Uterus (tissue), 4 donors: ENCODE results near the gene RLN3. TPM values are rescaled to one million over a fixed set of nuclear protein-coding genes. Genes with fewer than 3 reads are reported as not detected.

ENCODE experiments used
- DNase-seq, 2 donors: peaks; one replicate each; pipeline ENCODE4 v3.0.0-alpha.2; 2019 to 2020
- H3K27ac ChIP-seq, 2 donors: fragments of 200-600 bp; sonication (generic); 1 replicate in 1 of 2; 2 replicates in 1 of 2; pipeline ENCODE4 v1.5.1; 2016 to 2018
- H3K27me3 ChIP-seq, 2 donors: fragments of 200-600 bp; sonication (generic); one replicate each; pipeline ENCODE4 v1.5.1; 2018 to 2019; ENCODE audit warnings: control low read depth in 1 of 2
- H3K36me3 ChIP-seq, 2 donors: fragments of 200-600 bp; sonication (generic); one replicate each; pipeline ENCODE4 v1.5.1; 2019; ENCODE audit warnings: control low read depth in 1 of 2
- H3K4me1 ChIP-seq, 2 donors: fragments of 200-600 bp; sonication (generic); one replicate each; pipeline ENCODE4 v1.5.1; 2018 to 2019; ENCODE audit warnings: control low read depth in 1 of 2
- H3K4me3 ChIP-seq, 2 donors: fragments of 200-600 bp; sonication (generic); 1 replicate in 1 of 2; 2 replicates in 1 of 2; pipeline ENCODE4 v1.5.1; 2018 to 2019; ENCODE audit warnings: mild to moderate bottlenecking in 1 of 2
- H3K9me3 ChIP-seq, 2 donors: fragments of 200-600 bp; sonication (generic); one replicate each; pipeline ENCODE4 v1.5.1; 2019; ENCODE audit warnings: control low read depth in 1 of 2
- CTCF ChIP-seq, 4 experiments: fragments of 200-600 bp in 2 of 4; fragments of 450-650 bp in 2 of 4; sonication (generic) in 2 of 4; IDR thresholded peaks; one replicate each; pipeline ENCODE4 v1.5.1; 2016 to 2019; ENCODE audit warnings: antibody characterized with exemption in 4 of 4, mild to moderate bottlenecking in 2 of 4, moderate library complexity in 1 of 4
- POLR2A ChIP-seq, 2 donors: fragments of 450-650 bp; IDR thresholded peaks; one replicate each; pipeline ENCODE4 v1.6.1; 2016; ENCODE audit warnings: antibody characterized with exemption in 2 of 2, mild to moderate bottlenecking in 1 of 2, moderate library complexity in 1 of 2
- intact Hi-C: fragments of 100-400 bp; cut with DNase I; formaldehyde crosslinking; loops from one replicate; pipeline ENCODE4 v1.15.1; 2023; ENCODE audit warnings: low total_unique reads
- total RNA-seq, 4 donors: library from RNA; depleted of rRNA in 3 of 4; stranded (reverse); fragments of >200 nt in 3 of 4; gene quantifications; one replicate each; pipeline versions ENCODE4 v1.1.0 to v1.2.4, GENCODE V29; 2014 to 2023
- donor health status: DM: yes; HTN: yes; CAD: no.

The RLN3 gene
- total RNA-seq, 4 donors from 2014 or later, result not detected

GRCh38 chr19:13995017-13995728 is 32.8 kb upstream of the RLN3 start:
- Histone ChIP-seq H3K36me3 (no peaks in the 10 kb centered on the region), H3K4me1 (no peaks in the 10 kb centered on the region), H3K4me3 (no peak overlapping the region), H3K9me3 (no peaks in the 10 kb centered on the region), H3K27ac (no peak overlapping the region), H3K27me3 (no peaks in the 10 kb centered on the region)
- DNase-seq, result no peak
- TF ChIP-seq CTCF (IDR thresholded peaks at IDR 0.05) (no peak), POLR2A (IDR thresholded peaks at IDR 0.05) (no peak)
- intact Hi-C loops, result no loop called here

GRCh38 chr19:13995878-13996765 is 31.8 kb upstream of the RLN3 start:
- no peaks in the 10 kb centered on the region for H3K36me3 ChIP-seq
- no peak overlapping the region for H3K4me3 ChIP-seq
- H3K27ac ChIP-seq, result no peak overlapping the region
- TF ChIP-seq POLR2A (IDR thresholded peaks at IDR 0.05), result no peak
- no peak for TF ChIP-seq CTCF (IDR thresholded peaks at IDR 0.05)
- no peaks in the 10 kb centered on the region for H3K27me3 ChIP-seq
- no peaks in the 10 kb centered on the region for H3K9me3 ChIP-seq
- intact Hi-C loops, result no loop called here
- H3K4me1 ChIP-seq, result no peaks in the 10 kb centered on the region
- DNase-seq, result no peak

- TF ChIP-seq CTCF (IDR thresholded peaks at IDR 0.05), result no peak
- no peak for TF ChIP-seq POLR2A (IDR thresholded peaks at IDR 0.05)
- intact Hi-C loops, result no loop called here
- H3K4me1 ChIP-seq, result no peaks in the 10 kb centered on the region
- no peaks in the 10 kb centered on the region for H3K27me3 ChIP-seq
- no peak overlapping the region for H3K4me3 ChIP-seq
- H3K9me3 ChIP-seq, result no peaks in the 10 kb centered on the region
- H3K27ac ChIP-seq, result no peak overlapping the region
- no peak for DNase-seq
- H3K36me3 ChIP-seq, result no peaks in the 10 kb centered on the region
Observed at GRCh38 chr19:13996928-13997630, 30.9 kb upstream of the RLN3 start.

- no peak for TF ChIP-seq POLR2A (IDR thresholded peaks at IDR 0.05)
- TF ChIP-seq CTCF (IDR thresholded peaks at IDR 0.05), result no peak
- H3K4me3 ChIP-seq, result no peak overlapping the region
- H3K27me3 ChIP-seq, result no peaks in the 10 kb centered on the region
- no peaks in the 10 kb centered on the region for H3K9me3 ChIP-seq
- H3K36me3 ChIP-seq, result no peaks in the 10 kb centered on the region
- H3K4me1 ChIP-seq, result no peaks in the 10 kb centered on the region
- H3K27ac ChIP-seq, result no peak overlapping the region
- intact Hi-C loops, result no loop called here
- no peak for DNase-seq
Observed at GRCh38 chr19:13997631-13997962, 30.4 kb upstream of the RLN3 start.

GRCh38 chr19:13998426-13998825 is 29.5 kb upstream of the RLN3 start:
- Histone ChIP-seq H3K4me3 (no peak overlapping the region), H3K27ac (no peak overlapping the region), H3K36me3 (no peaks in the 10 kb centered on the region), H3K9me3 (no peaks in the 10 kb centered on the region), H3K27me3 (no peaks in the 10 kb centered on the region), H3K4me1 (no peaks in the 10 kb centered on the region)
- TF ChIP-seq POLR2A (IDR thresholded peaks at IDR 0.05), result no peak
- no peak for TF ChIP-seq CTCF (IDR thresholded peaks at IDR 0.05)
- no peak for DNase-seq
- intact Hi-C loops, result no loop called here
